ENCODE results near the gene CLEC1B.

DNA sequence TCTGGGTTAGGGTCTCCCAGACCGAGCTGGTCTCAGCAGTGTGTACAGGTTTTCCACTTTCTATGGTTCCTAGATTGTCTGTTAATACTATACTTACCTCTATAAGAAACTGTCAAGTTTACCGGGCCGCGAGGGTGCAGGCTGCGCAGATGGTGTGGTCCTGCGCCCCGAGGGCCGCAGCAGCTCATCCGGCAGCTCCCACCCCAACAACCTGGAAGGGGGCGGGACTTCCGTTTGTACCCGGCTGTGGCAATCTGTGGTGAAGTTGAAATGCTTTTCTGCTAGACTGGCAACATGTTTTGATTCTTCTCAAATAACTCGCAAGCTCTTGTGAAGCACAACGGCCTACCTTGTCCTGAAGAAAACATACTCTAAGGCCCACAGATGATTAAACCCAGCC is 31.5 kb upstream of the CLEC1B start, which contains the start of gene CLEC9A:
- TF ChIP-seq, protein P1, sequence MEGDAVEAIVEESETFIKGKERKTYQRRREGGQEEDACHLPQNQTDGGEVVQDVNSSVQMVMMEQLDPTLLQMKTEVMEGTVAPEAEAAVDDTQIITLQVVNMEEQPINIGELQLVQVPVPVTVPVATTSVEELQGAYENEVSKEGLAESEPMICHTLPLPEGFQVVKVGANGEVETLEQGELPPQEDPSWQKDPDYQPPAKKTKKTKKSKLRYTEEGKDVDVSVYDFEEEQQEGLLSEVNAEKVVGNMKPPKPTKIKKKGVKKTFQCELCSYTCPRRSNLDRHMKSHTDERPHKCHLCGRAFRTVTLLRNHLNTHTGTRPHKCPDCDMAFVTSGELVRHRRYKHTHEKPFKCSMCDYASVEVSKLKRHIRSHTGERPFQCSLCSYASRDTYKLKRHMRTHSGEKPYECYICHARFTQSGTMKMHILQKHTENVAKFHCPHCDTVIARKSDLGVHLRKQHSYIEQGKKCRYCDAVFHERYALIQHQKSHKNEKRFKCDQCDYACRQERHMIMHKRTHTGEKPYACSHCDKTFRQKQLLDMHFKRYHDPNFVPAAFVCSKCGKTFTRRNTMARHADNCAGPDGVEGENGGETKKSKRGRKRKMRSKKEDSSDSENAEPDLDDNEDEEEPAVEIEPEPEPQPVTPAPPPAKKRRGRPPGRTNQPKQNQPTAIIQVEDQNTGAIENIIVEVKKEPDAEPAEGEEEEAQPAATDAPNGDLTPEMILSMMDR (IDR thresholded peaks at IDR 0.05) = no peak
- TF ChIP-seq POLR2AphosphoS5 (IDR thresholded peaks at IDR 0.05) (no peak), EP300 (IDR thresholded peaks at IDR 0.05) (no peak)
